ENCODE measurements around the gene DAGLA.

- no peak for TF ChIP-seq CTCF (IDR thresholded peaks at IDR 0.05)
- TF ChIP-seq POLR2A (IDR thresholded peaks at IDR 0.05) = no peak
Measured at GRCh38 chr11:61647529-61647928, 32.7 kb upstream of the DAGLA start.
